HepG2 (cell line): ENCODE results near the gene PBX2. TPM values are rescaled to one million over a fixed set of nuclear protein-coding genes. Genes with fewer than 3 reads are reported as not detected.

ENCODE experiments used
- ATAC-seq: fragments of 200-7000 bp; cut with Tn5 transposase; 3 replicates; pipeline ENCODE4 v1.9.1; 2020; ENCODE audit warnings: mild to moderate bottlenecking, moderate library complexity
- BruUV-seq: library from RNA; stranded (reverse); fragments of 400-500 nt; replicated peaks from 2 replicates; lab custom pipeline; 2021; lab: Mats Ljungman, UMichigan
- CTCF ChIA-PET: fragments of 300-600 bp; formaldehyde crosslinking; extraction: SDS; loops from one replicate; lab custom pipeline; 2021; ENCODE audit warnings: low total read pairs, inconsistent platforms, low intra/inter-chr PET ratio; lab: Yijun Ruan, JAX
- POLR2A ChIA-PET: fragments of 350-600 bp; sonication (Branson Sonifier 250); formaldehyde crosslinking; loops from one replicate; lab custom pipeline; 2020; ENCODE audit warnings: antibody characterized with exemption, inconsistent platforms; lab: Yijun Ruan, JAX
- DNase-seq: peaks from one replicate; pipeline ENCODE4 v3.0.0-alpha.2; 2015; ENCODE audit warnings: low spot score
- FAIRE-seq: peaks from 3 replicates; lab custom pipeline; 2011; peaks lifted over from hg19 to GRCh38; lab: Jason Lieb, UNC
- H2AFZ ChIP-seq: one replicate; pipeline ENCODE4 v1.6.1; 2011; ENCODE audit warnings: low read length, inconsistent platforms
- H3K27ac ChIP-seq: fragments of 300-600 bp; 3 replicates; pipeline ENCODE4 v1.8.0; 2011; ENCODE audit warnings: mixed run types, mild to moderate bottlenecking, mixed read lengths, low read length, inconsistent platforms; ENCODE audit not compliant: insufficient read depth; ENCODE audit errors: extremely low read length
- H3K27me3 ChIP-seq, 2 experiments: fragments of 200-600 bp in 1 of 2; 2 replicates in 1 of 2; 3 replicates in 1 of 2; pipeline versions ENCODE4 v1.6.0 to v1.8.0; 2011; ENCODE audit warnings: low read length in 2 of 2, mild to moderate bottlenecking in 2 of 2, moderate library complexity in 2 of 2, inconsistent platforms in 1 of 2; ENCODE audit not compliant: insufficient read depth in 2 of 2, control insufficient read depth in 1 of 2
- H3K36me3 ChIP-seq, 2 experiments: fragments of 200-600 bp in 1 of 2; replicated peaks in 1 of 2; 2 replicates in 1 of 2; 3 replicates in 1 of 2; pipeline versions ENCODE4 v1.5.1 to v1.8.0; 2011; ENCODE audit warnings: low read length in 2 of 2, inconsistent platforms in 1 of 2; ENCODE audit not compliant: insufficient read depth in 2 of 2, control insufficient read depth in 1 of 2
- H3K4me1 ChIP-seq: 2 replicates; pipeline ENCODE4 v1.5.1; 2012; ENCODE audit warnings: low read length, inconsistent platforms; ENCODE audit not compliant: insufficient read depth
- H3K4me2 ChIP-seq: 2 replicates; pipeline ENCODE4 v1.6.0; 2011; ENCODE audit warnings: low read depth, low read length, inconsistent platforms
- H3K4me3 ChIP-seq, 3 experiments: fragments of 200-600 bp in 1 of 3; sonication (generic), shearing (Covaris generic) in 1 of 3; replicated peaks in 1 of 3; 2 replicates each; pipeline ENCODE4 v1.5.1; 2011 to 2016; ENCODE audit warnings: low read length in 3 of 3, inconsistent platforms in 2 of 3, low read depth in 2 of 3, mild to moderate bottlenecking in 2 of 3, control low read depth in 1 of 3, mixed read lengths in 1 of 3; ENCODE audit not compliant: insufficient read depth in 1 of 3
- H3K79me2 ChIP-seq: one replicate; pipeline ENCODE4 v1.6.1; 2011; ENCODE audit warnings: low read length, inconsistent platforms; ENCODE audit not compliant: insufficient read depth
- H3K9ac ChIP-seq: 2 replicates; pipeline ENCODE4 v1.6.0; 2011; ENCODE audit warnings: mild to moderate bottlenecking, low read depth, low read length, inconsistent platforms; ENCODE audit not compliant: insufficient read depth
- H3K9me3 ChIP-seq: 2 replicates; pipeline ENCODE4 v1.5.1; 2012; ENCODE audit warnings: mild to moderate bottlenecking, low read length
- H4K20me1 ChIP-seq: 2 replicates; pipeline ENCODE4 v1.6.0; 2011; ENCODE audit warnings: inconsistent platforms, mild to moderate bottlenecking, low read length, moderate library complexity; ENCODE audit not compliant: insufficient read depth
- ARNT ChIP-seq: fragments of 450-650 bp; IDR thresholded peaks from 2 replicates; pipeline ENCODE4 v1.6.1; 2017
- MAFK ChIP-seq, 2 experiments: IDR thresholded peaks in 1 of 2; conservative IDR thresholded peaks in 1 of 2; 2 replicates each; pipeline ENCODE4 v1.6.1; 2011; ENCODE audit warnings: improper control_type of control experiment in 2 of 2, low read length in 2 of 2
- SMARCC2 ChIP-seq: fragments of 450-650 bp; IDR thresholded peaks from 2 replicates; pipeline ENCODE4 v1.6.1; 2017; ENCODE audit warnings: antibody characterized with exemption, mild to moderate bottlenecking
- TSC22D2 ChIP-seq: sonication (generic); formaldehyde crosslinking; IDR thresholded peaks from 2 replicates; pipeline ENCODE4 v1.5.1; 2020; ENCODE audit warnings: missing genetic modification reagents, mild to moderate bottlenecking, borderline replicate concordance
- ZBTB7B ChIP-seq: sonication (generic); formaldehyde crosslinking; IDR thresholded peaks from 2 replicates; pipeline ENCODE4 v1.4.0; 2020; ENCODE audit warnings: missing genetic modification reagents
- ZFP1 ChIP-seq: IDR thresholded peaks from 2 replicates; pipeline ENCODE4 v1.6.1; 2016
- ZFP62 ChIP-seq: sonication (generic); formaldehyde crosslinking; IDR thresholded peaks from 2 replicates; pipeline ENCODE4 v1.4.0; 2020; ENCODE audit warnings: missing genetic modification reagents
- ZNF343 ChIP-seq: sonication (generic); formaldehyde crosslinking; IDR thresholded peaks from 2 replicates; pipeline ENCODE4 v1.4.0; 2020; ENCODE audit warnings: mild to moderate bottlenecking, missing genetic modification reagents
- ZNF547 ChIP-seq: sonication (generic); formaldehyde crosslinking; IDR thresholded peaks from 2 replicates; pipeline ENCODE4 v1.5.1; 2020; ENCODE audit warnings: mild to moderate bottlenecking, missing genetic modification reagents
- ZNF556 ChIP-seq: sonication (generic); formaldehyde crosslinking; IDR thresholded peaks from 2 replicates; pipeline ENCODE4 v1.4.0; 2020; ENCODE audit warnings: mild to moderate bottlenecking, missing genetic modification reagents, borderline replicate concordance
- ZNF564 ChIP-seq: sonication (generic); formaldehyde crosslinking; IDR thresholded peaks from 2 replicates; pipeline ENCODE4 v1.8.1; 2023; ENCODE audit warnings: mild to moderate bottlenecking, missing genetic modification reagents
- ZNF644 ChIP-seq: IDR thresholded peaks from 2 replicates; pipeline ENCODE4 v1.6.1; 2016; ENCODE audit warnings: low read depth
- WGBS: methylation state at CpG from one replicate; pipeline ENCODE4 v1.1.6; 2017; ENCODE audit warnings: low lambda C conversion rate; 5-methylcytosine and 5-hydroxymethylcytosine counted together
- in situ Hi-C: cut with HindIII; loops from 2 replicates; pipeline ENCODE4 v1.10.0; 2017; ENCODE audit warnings: low pct_unique_long_range_greater_than_20kb; ENCODE audit not compliant: extremely low pct_ligation_motif_present
- intact Hi-C: fragments of 100-400 bp; cut with micrococcal nuclease; formaldehyde crosslinking; loops from one replicate; pipeline ENCODE4 v1.10.0; 2022; ENCODE audit not compliant: unreplicated experiment
- polyA plus RNA-seq, 8 experiments: library from polyadenylated mRNA; depleted of rRNA in 3 of 8; stranded (reverse) in 7 of 8; unstranded in 1 of 8; fragments of >200 nt; fragmentation: Illumina TruSeq in 4 of 8; extraction: Trizol in 4 of 8; gene quantifications; 2 replicates each; pipeline versions ENCODE4 v1.2.1 to v1.2.3, GENCODE V29; 2011 to 2016; ENCODE audit warnings: low read depth in 4 of 8, missing spikeins in 1 of 8, mixed read lengths in 1 of 8; ENCODE audit not compliant: insufficient read depth in 1 of 8
- total RNA-seq, 5 experiments: library from RNA; depleted of rRNA; stranded (reverse); fragments of >200 nt; fragmentation: Illumina TruSeq; extraction: Trizol; gene quantifications; 2 replicates each; pipeline ENCODE4 v1.2.3, GENCODE V29; 2016; ENCODE audit warnings: low read depth in 1 of 5
- TF ChIP-seq, protein P1 (sequence below): sonication (generic); formaldehyde crosslinking; IDR thresholded peaks from 2 replicates; pipeline ENCODE4 v1.4.0; 2020; ENCODE audit warnings: missing genetic modification reagents
- TF ChIP-seq, protein P2 (sequence below), 2 experiments: sonication (generic) in 1 of 2; formaldehyde crosslinking in 1 of 2; IDR thresholded peaks; 2 replicates each; pipeline versions ENCODE4 v1.5.1 to v1.6.1; 2011 to 2020; ENCODE audit warnings: borderline replicate concordance in 1 of 2, low read depth in 1 of 2, low read length in 1 of 2, mild to moderate bottlenecking in 1 of 2, missing genetic modification reagents in 1 of 2, moderate library complexity in 1 of 2
- TF ChIP-seq, protein P3 (sequence below): sonication (generic); formaldehyde crosslinking; IDR thresholded peaks from 2 replicates; pipeline ENCODE4 v1.8.0; 2022; ENCODE audit warnings: mild to moderate bottlenecking, missing genetic modification reagents, moderate library complexity
- TF ChIP-seq, protein P4 (sequence below): sonication (generic); formaldehyde crosslinking; IDR thresholded peaks from 2 replicates; pipeline ENCODE4 v1.4.0; 2020; ENCODE audit warnings: low read depth, missing genetic modification reagents

The PBX2 gene
- total and polyA plus RNA-seq, 2 of the 13 experiments (the other 11 are each of a cell fraction or from before 2014, with no cell fraction given), result 42.3 to 77.8 TPM

DNA sequence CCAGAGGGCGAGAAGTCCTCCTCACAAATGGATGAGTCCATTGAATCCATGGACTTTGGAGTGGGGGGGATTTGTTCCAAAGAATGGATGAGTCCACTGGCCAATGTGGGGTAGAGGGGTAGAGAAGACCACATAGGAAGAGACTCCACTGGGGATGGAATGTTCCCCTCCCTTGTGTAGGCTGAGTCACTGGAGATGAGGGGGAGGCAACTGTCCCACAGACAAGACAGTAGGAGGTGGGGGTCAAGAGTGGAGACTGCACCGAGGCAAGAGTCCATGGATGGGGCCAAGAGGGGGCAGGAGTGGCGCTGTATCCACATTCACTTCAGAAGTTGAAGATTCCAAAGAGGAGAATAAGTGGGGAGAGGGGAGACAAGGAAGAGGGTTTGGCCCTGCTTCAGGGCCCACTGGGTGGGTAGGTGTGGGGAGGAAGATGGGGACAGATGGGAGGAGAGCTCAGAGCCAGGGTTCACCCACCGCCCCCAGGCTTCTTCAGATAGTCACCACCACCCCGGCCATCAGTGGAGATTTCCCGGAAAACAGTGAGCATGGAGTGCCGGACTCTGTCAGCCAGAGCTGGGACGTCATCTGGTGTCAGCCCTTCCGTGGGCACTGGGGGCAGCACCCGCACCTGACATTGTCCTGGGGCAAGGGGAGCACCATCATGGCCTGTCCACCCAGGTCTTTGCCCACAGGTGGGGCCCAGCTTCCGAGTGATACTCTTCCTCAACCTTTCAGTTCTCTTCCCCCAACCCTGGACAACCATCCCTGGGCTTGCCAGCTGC lies 21.0 kb downstream of the PBX2 start:
- CTCF ChIA-PET, result no interaction called here
- BruUV-seq, result no TSS peak
- no peak for TF ChIP-seq TSC22D2 (CRISPR knock-in tag)
- no peak for TF ChIP-seq ZNF556 (CRISPR knock-in tag)
- TF ChIP-seq, protein P1, sequence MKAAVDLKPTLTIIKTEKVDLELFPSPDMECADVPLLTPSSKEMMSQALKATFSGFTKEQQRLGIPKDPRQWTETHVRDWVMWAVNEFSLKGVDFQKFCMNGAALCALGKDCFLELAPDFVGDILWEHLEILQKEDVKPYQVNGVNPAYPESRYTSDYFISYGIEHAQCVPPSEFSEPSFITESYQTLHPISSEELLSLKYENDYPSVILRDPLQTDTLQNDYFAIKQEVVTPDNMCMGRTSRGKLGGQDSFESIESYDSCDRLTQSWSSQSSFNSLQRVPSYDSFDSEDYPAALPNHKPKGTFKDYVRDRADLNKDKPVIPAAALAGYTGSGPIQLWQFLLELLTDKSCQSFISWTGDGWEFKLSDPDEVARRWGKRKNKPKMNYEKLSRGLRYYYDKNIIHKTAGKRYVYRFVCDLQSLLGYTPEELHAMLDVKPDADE (CRISPR knock-in tag), result no peak
- no peak for TF ChIP-seq ZNF547 (CRISPR knock-in tag)
- TF ChIP-seq SMARCC2, result no peak
- TF ChIP-seq, protein P2, sequence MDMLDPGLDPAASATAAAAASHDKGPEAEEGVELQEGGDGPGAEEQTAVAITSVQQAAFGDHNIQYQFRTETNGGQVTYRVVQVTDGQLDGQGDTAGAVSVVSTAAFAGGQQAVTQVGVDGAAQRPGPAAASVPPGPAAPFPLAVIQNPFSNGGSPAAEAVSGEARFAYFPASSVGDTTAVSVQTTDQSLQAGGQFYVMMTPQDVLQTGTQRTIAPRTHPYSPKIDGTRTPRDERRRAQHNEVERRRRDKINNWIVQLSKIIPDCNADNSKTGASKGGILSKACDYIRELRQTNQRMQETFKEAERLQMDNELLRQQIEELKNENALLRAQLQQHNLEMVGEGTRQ (IDR thresholded peaks at IDR 0.05; ENCODE audit: low read depth, low read length), result no peak
- TF ChIP-seq, protein P2 (CRISPR knock-in tag; IDR thresholded peaks at IDR 0.05; ENCODE audit: borderline replicate concordance), result no peak
- TF ChIP-seq, protein P3, sequence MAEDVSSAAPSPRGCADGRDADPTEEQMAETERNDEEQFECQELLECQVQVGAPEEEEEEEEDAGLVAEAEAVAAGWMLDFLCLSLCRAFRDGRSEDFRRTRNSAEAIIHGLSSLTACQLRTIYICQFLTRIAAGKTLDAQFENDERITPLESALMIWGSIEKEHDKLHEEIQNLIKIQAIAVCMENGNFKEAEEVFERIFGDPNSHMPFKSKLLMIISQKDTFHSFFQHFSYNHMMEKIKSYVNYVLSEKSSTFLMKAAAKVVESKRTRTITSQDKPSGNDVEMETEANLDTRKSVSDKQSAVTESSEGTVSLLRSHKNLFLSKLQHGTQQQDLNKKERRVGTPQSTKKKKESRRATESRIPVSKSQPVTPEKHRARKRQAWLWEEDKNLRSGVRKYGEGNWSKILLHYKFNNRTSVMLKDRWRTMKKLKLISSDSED (CRISPR knock-in tag), result no peak
- TF ChIP-seq ZFP62 (CRISPR knock-in tag), result no peak
- no peak for TF ChIP-seq ARNT
- TF ChIP-seq, protein P4, sequence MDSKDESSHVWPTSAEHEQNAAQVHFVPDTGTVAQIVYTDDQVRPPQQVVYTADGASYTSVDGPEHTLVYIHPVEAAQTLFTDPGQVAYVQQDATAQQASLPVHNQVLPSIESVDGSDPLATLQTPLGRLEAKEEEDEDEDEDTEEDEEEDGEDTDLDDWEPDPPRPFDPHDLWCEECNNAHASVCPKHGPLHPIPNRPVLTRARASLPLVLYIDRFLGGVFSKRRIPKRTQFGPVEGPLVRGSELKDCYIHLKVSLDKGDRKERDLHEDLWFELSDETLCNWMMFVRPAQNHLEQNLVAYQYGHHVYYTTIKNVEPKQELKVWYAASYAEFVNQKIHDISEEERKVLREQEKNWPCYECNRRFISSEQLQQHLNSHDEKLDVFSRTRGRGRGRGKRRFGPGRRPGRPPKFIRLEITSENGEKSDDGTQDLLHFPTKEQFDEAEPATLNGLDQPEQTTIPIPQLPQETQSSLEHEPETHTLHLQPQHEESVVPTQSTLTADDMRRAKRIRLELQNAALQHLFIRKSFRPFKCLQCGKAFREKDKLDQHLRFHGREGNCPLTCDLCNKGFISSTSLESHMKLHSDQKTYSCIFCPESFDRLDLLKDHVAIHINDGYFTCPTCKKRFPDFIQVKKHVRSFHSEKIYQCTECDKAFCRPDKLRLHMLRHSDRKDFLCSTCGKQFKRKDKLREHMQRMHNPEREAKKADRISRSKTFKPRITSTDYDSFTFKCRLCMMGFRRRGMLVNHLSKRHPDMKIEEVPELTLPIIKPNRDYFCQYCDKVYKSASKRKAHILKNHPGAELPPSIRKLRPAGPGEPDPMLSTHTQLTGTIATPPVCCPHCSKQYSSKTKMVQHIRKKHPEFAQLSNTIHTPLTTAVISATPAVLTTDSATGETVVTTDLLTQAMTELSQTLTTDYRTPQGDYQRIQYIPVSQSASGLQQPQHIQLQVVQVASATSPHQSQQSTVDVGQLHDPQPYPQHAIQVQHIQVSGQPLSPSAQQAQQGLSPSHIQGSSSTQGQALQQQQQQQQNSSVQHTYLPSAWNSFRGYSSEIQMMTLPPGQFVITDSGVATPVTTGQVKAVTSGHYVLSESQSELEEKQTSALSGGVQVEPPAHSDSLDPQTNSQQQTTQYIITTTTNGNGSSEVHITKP (CRISPR knock-in tag), result peak; percentile 88; the same call in 1 of the 2 replicates
- no peak for TF ChIP-seq ZNF343 (CRISPR knock-in tag)
- TF ChIP-seq MAFK (conservative IDR thresholded peaks at IDR 0.05 in 1 of 2, IDR thresholded peaks at IDR 0.05 in 1 of 2; ENCODE audit: low read length in 2 of 2), result no peak
- no peak for TF ChIP-seq ZBTB7B (CRISPR knock-in tag)
- no peak for TF ChIP-seq ZFP1 (CRISPR knock-in tag)
- no peak for TF ChIP-seq ZNF644 (CRISPR knock-in tag)
- no peak for TF ChIP-seq ZNF564 (CRISPR knock-in tag)

More for the DNA sequence above, 21.0 kb downstream of the PBX2 start:
- Histone ChIP-seq H3K9me3 (no peaks in the 10 kb centered on the region), H3K4me3 (no peak overlapping the region), H3K36me3 (peaks cover 18 to 52% of the 10 kb centered on the region in 2 experiments), H3K9ac (no peak overlapping the region), H3K79me2 (peaks cover 18% of the 10 kb centered on the region), H3K4me1 (peaks cover 17% of the 10 kb centered on the region), H3K27ac (no peak overlapping the region), H3K27me3 (no peaks in the 10 kb centered on the region), H4K20me1 (no peaks in the 10 kb centered on the region), H2AFZ (no peak overlapping the region), H3K4me2 (no peak overlapping the region)
- ATAC-seq (peak; percentile 61; the same call in 2 of the 3 replicates), DNase-seq (no peak), FAIRE-seq (no peak)
- POLR2A ChIA-PET, result interaction anchor here (1.1 to 1.4 kb wide), 2 partner anchors 9 to 52 kb away, joined by 3 to 5 read pairs; no protein-coding TSS in a partner anchor
- WGBS, result 94% methylated on average over 8 of the region's 11 CpGs
- intact Hi-C loops, result no loop called here
- in situ Hi-C loops, result no loop called here
